OCI-LY7 (cell line): Measurements from ENCODE around the gene CRIP2.

Source experiments
- CTCF ChIP-seq: fragments of 200-600 bp; sonication (generic); conservative IDR thresholded peaks from 2 replicates; pipeline ENCODE4 v1.5.1; 2014; ENCODE audit warnings: mild to moderate bottlenecking, antibody characterized with exemption, low read length, moderate library complexity, mixed read lengths
- EZH2phosphoT487 ChIP-seq: fragments of 200-600 bp; sonication (generic); IDR thresholded peaks from 2 replicates; pipeline ENCODE4 v1.6.1; 2018; ENCODE audit warnings: low read depth, borderline replicate concordance, mild to moderate bottlenecking, mixed run types, antibody characterized with exemption, low read length, moderate library complexity, mixed read lengths

- TF ChIP-seq CTCF: no peak
- TF ChIP-seq EZH2phosphoT487: no peak
These were observed 44.1 kb upstream of the CRIP2 start for GRCh38 chr14:105430565-105430964.
